NOMO-1 treated with dmso at 0.1 percent for 144 hours (cell line): ENCODE measurements around the gene HADHA.

Experiments used
- DNase-seq: peaks from one replicate; lab custom pipeline; 2025; ENCODE audit not compliant: unreplicated experiment; lab: John Stamatoyannopoulos, UW

Gene HADHA

DNA sequence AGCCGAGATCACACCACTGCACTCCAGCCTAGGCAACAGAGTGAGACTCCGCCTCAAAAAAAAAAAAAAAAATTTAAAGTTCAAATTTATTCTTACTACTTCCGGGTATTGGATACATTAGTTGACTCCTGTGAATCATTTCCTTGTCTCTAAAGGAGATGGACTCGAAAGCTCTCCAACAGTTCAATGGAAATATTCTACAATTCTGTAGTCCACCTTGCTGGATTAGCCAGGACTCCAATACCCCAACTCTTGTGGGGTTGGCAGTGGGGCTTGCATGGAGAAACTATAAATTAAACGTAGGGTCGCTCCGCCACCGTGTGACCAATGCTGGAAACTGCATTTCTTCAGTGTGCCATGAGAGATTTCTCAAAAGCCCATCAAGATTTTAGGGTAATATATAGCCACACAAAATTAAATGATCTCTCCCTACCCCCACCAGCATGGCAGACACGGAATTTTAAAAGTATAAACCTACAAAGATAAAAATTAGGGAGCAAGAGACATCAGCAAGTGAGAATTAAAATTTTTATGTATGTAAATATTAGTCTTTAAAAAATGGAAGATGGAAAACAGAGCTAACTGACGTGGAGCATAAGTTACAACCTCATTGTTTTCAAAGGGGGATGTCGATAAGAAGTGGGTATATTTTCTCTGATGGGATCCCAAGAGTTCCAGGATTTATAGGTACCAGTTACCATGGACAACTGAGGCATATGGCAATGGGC lies 99.3 kb downstream of the HADHA start:
- DNase-seq, result peak; percentile 47

GRCh38 chr2:26144031-26144430 lies 100.4 kb downstream of the HADHA start:
- DNase-seq, result no peak

DNA sequence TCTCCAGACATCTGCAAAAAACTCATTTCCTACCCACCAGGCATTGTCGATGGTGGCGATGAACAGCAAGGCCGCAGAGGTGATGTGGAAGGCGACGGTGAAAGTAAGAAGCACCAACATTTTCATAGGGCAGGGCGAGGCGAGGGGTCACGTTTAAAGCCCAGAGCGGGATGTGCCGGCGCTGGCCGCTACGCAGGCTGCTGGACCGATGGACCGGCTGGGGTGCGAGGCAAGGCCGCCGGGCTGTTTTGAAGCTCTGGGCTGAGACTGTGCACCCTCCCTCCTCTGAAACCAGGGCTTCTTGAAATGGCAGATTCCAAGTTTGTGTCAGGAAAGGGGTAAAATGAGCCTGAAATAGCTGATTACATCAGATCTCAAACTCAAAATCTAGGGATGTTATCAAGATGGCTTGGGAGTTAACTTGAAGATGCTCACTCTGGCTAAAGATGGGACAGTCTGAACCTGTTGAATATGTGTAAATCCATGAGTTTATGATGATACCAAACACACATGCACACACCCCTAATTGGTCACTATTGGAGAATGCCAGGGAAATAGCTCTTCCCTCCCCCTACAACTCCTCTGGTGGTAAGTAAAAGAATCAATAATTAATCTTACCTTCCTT lies 103.2 kb downstream of the HADHA start:
- DNase-seq, result no peak
